ENCODE data around the gene UPK3BL1.
"Not testable (repeated sequence)": the region's sequence is repeated elsewhere in the genome, so short reads cannot be mapped to it uniquely, and the experiment has no call there.

UPK3BL1 gene, protein sequence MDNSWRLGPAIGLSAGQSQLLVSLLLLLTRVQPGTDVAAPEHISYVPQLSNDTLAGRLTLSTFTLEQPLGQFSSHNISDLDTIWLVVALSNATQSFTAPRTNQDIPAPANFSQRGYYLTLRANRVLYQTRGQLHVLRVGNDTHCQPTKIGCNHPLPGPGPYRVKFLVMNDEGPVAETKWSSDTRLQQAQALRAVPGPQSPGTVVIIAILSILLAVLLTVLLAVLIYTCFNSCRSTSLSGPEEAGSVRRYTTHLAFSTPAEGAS

GRCh38 chr7:102642691-102643090 is at the start of gene UPK3BL1:
UPK3BL1 (minus strand) TSS chr7:102642791; CDS start chr7:102642741, 50 bp downstream.
- FAIRE-seq, result not testable (repeated sequence)

DNA sequence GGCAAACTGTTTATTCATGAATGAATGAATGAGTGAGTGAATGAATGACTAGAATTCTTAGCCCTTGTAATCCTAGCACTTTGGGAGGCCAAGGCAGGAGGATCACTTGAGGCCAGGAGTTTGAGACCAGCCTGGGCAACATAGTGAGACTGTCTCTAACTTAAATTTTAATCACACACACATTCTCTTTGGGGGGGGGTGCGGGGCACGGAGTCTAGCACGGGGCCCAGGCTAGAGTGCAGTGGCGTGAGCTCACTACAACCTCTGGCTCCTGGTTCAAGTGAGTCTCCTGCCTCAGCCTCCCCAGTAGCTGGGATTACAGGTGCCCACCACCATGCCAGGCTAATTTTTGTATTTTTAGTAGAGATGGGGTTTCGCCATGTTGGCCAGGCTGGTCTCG is 48.0 kb upstream of the UPK3BL1 start:
- FAIRE-seq, result not testable (repeated sequence)

- FAIRE-seq, result not testable (repeated sequence)
These were observed 47.1 kb upstream of the UPK3BL1 start for GRCh38 chr7:102689436-102690282.

- FAIRE-seq, result not testable (repeated sequence)
These were observed 45.9 kb upstream of the UPK3BL1 start for GRCh38 chr7:102688299-102689036.

GRCh38 chr7:102682560-102682959 is 40.0 kb upstream of the UPK3BL1 start:
- FAIRE-seq, result not testable (repeated sequence)

GRCh38 chr7:102680780-102681179 is 38.2 kb upstream of the UPK3BL1 start:
- FAIRE-seq, result not testable (repeated sequence)

- not testable (repeated sequence) for FAIRE-seq
These were observed 33.0 kb upstream of the UPK3BL1 start for GRCh38 chr7:102675545-102675944.

DNA sequence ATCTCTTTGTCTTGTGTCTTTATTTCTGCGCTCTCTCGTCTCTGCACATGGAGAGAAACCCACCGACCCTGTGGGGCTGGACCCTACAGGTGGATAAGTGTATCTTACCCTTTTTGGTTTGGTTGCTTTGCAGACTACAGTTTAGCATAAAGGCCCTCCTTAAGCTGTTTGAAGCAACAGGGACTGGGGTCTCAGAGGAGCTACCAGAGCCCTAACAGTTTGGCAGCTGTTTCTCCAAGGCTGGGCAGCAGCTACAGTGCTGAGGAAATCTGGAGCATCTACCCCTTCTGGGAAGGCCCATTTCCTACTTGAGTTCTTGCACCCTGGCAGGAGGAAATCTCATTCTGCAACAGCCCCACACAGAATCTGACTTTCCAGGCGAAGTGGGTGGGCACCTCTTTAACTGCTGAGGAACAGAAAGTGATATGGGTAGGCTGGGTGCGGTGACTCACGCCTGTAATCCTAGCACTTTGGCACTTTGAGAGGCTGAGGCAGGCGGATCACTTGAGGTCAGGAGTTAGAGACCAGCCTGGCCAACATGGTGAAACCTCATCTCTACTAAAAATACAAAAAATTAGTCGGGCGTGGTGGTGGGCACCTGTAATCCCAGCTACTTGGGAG is 31.0 kb upstream of the UPK3BL1 start:
- not testable (repeated sequence) for FAIRE-seq

DNA sequence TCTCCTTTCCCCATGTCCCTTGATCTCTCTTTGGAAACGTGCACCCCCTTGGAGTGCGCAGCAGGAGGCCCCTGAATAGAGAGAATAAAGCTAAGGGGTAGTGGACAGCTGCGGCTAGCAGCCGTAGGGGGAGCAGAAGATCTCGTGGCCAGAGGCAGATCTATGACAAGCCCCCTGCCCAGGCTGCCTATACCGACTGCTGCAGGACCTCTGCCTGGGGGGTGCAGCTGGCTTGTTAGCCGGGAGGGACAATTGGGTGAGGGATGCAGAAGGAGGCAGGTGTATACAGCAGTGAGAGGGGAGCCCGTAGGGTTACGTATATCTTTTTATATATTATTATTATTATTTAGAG is 29.3 kb upstream of the UPK3BL1 start:
- not testable (repeated sequence) for FAIRE-seq

DNA sequence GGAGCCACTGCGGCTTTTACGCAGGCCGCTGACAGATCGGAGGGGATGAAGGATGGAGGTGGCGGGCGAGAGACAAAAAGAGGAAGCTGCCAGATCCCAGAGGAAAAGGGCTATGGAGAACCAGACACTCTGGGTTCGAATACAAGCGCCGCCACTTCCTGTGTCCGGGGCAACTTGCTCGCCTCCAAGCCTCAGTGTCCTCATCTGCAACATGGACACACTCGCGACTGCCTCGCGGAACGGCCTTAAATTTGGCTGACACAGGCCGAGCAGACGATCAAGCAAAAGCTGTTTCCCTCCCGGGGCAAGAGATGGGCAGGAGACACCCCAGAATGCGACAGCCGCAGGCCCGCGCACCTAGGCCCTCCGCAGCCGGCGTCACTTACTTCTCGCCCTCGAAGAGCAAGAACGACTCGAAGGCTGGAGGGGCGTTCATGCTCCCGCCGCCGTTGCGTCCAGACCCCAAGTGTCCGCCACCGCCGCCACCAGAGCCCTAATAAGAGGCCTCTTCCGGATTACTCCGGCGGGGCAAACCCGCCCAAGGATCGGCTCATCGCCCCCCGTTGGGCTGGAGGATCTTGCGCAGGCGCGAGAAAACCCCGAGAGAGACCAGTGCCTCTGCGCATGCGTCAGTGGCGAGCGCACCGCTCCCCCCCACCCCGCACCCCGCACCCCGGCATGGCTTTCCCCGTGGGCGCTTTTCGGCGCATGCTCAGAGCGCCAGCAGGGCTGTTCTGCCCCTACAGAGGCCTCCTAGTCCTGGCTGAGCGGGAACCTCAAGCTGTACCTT is 28.8 kb upstream of the UPK3BL1 start, which contains the start of gene POLR2J2:
TSS of gene POLR2J2 (minus strand) at position 498 of the 790 bp plus-strand sequence. CDS start at position 436, 62 bp downstream.
- not testable (repeated sequence) for FAIRE-seq

DNA sequence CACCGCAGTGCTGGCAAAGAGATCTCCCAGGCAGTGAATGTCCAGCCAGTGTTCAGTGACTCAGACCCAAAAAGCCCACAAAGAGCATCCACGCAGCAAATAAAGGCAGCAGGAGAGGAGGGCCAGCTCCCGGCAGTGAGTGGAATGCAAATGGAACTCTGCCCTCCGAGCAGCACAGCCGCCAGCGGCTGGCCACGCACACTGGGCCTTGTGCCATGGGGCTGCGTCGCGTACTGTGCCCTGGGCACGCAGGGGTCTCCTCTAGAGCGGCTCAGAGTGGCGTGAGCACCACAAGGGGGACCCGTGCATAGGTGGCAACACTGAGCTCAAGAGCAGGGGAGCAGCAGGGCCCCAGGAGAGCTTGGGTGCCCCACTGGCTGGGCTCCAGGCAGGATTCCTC is 24.9 kb upstream of the UPK3BL1 start:
- FAIRE-seq, result not testable (repeated sequence)

DNA sequence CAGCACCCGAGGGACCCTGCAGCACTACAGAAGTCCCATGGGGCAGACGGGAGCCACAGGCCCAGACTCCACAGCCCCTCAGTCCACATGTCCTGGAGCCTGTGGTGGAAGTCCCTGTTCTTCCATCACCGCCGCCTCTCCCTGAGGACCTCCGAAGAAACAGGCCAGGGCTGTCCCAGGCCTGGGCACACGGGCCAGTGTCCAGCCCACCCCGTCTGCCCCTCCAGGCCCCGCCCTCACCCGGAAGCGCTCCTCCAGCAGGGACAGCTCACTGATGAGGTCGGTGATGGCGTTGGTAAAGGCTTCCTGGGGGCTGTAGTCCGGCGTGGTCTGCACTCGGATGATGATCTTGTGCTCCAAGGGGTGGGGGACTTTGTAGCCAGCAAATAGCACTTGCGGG is 24.3 kb upstream of the UPK3BL1 start:
- not testable (repeated sequence) for FAIRE-seq

DNA sequence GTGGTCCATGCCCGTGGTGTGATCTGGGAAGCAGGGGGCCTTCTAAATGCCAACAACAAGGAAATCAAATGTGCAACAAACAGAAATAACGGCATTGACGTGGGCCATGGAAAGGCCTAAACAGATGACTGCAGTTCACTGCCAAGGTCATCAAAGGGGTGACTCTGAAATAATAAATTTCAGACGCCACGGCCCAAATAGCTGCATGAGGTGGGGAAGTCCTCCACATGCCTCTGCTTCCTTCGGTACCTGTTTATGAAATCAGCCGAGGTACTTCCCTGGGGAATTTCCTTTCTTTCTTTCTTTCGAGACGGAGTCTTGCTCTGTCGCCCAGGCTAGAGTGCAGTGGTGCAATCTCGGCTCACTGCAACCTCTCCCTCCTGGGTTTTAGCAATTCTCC is 22.2 kb upstream of the UPK3BL1 start:
- not testable (repeated sequence) for FAIRE-seq

DNA sequence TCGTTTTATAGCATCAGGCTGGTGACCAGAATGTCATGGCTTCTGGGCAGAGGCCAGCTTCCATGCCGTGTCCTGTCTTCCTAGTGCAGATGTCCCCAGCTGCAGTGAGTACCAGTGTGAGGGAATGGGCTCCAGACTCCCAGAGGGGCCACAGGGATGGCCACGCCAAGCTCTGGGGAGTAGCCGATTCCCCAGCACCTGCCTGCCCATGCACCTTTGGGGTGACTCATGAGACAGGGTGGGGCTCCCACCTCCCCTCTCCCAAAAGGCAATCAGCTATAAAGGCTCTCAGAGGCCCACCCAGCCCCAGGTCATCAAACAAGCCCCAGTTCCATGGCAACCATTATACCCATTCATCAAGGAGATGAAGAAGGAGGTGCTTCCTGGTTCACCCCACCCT is 7.3 kb upstream of the UPK3BL1 start, which contains the start of gene SPDYE2B:
TSS of gene SPDYE2B (plus strand) at position 396 of the 400 bp plus-strand sequence. CDS start 2,030 bp downstream, outside the sequence.
- not testable (repeated sequence) for FAIRE-seq

DNA sequence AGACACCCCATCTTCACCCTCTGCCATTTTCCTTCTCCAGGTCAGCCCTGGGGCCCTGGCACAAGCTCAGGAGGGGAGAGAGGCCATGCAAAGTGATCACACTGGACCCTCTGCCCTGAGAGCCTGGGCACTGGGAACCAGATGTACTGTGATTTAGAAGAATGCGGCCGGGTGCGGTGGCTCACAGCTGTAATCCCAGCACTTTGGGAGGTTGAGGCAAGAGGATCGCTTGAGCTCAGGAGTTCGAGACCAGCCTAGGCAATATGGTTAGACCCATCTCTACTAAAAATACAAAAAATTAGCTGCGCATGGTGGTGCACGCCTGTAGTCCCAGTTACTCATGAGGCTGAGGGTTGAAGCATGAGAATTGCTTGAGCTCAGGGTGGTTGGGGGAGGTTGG is 5.2 kb upstream of the UPK3BL1 start:
- FAIRE-seq, result not testable (repeated sequence)

- FAIRE-seq, result not testable (repeated sequence)
These were observed 813 bp upstream of the UPK3BL1 start for GRCh38 chr7:102643404-102643803.

- FAIRE-seq, result not testable (repeated sequence)
These were observed 3.7 kb downstream of the UPK3BL1 start for GRCh38 chr7:102638848-102639247.

GRCh38 chr7:102636956-102637355 is 5.6 kb downstream of the UPK3BL1 start:
- FAIRE-seq, result not testable (repeated sequence)

- FAIRE-seq, result not testable (repeated sequence)
These were observed 7.2 kb downstream of the UPK3BL1 start for GRCh38 chr7:102635354-102635753.

DNA sequence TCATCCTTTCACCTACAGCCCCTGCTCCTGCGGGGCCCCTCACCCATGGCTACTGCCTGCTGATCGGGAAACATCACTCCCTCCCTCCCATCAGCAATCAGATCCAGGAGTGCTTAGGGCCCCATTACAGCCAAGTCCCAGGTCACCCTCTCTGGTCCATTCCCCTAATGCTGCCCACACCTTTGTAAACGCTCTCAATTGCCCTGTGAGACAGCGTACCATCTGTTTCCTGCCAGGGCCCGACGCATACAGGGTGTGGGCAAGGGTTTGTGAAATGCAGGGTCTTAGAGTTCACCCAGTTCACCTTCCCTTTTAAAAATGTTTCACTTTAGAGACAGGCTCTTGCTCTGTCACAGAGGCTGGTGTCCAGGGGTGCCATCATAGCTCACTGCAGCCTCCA is 8.3 kb downstream of the UPK3BL1 start:
- FAIRE-seq, result not testable (repeated sequence)

DNA sequence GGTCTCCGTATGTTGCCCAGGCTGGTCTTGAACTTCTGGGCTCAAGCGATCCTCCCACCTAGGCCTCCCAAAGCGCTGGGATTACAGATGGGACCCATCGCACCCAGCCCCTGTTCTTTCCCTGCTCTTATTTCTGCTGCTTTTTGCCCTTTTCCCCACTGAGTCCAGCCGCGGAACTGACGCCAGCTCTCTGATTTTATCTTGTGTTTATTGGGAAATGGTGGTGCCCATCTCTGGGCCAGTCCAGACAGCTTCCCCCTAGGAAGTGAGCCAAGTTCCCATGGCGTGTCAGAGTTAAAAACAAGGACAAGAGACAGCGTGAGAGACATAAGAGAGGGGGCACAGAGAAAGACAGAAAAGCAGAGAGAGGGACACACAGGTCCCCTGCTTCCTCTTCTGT is 12.0 kb downstream of the UPK3BL1 start:
- FAIRE-seq, result not testable (repeated sequence)

All from A204.1 (cell line).